Body of pancreas (tissue), 4 donors: ENCODE measurements around the gene MYCN. TPM values are rescaled to one million over a fixed set of nuclear protein-coding genes. Genes with fewer than 3 reads are reported as not detected.
"Not testable (repeated sequence)": the region's sequence is repeated elsewhere in the genome, so short reads cannot be mapped to it uniquely, and the experiment has no call there.

Experiments used
- ATAC-seq: fragments of 150-250 bp; one replicate; pipeline ENCODE4 v1.9.1; 2016
- DNase-seq, 4 donors: peaks; one replicate each; pipeline ENCODE4 v3.0.0-alpha.2; 2019
- H3K27ac ChIP-seq, 4 donors: fragments of 200-600 bp; sonication (generic); 1 replicate in 3 of 4; 2 replicates in 1 of 4; pipeline versions ENCODE4 v1.5.1 to v1.6.1; 2016 to 2019; ENCODE audit warnings: mild to moderate bottlenecking in 1 of 4, mixed read lengths in 1 of 4, moderate library complexity in 1 of 4
- H3K27me3 ChIP-seq, 2 donors: fragments of 200-600 bp; sonication (generic); one replicate each; pipeline ENCODE4 v1.6.0; 2016; ENCODE audit warnings: mild to moderate bottlenecking in 1 of 2
- H3K36me3 ChIP-seq, 2 donors: fragments of 200-600 bp; sonication (generic); replicated peaks in 1 of 2; 2 replicates each; pipeline ENCODE4 v1.5.1; 2016; ENCODE audit warnings: low read depth in 2 of 2; ENCODE audit not compliant: insufficient read depth in 1 of 2
- H3K4me1 ChIP-seq: fragments of 200-600 bp; sonication (generic); one replicate; pipeline ENCODE4 v1.6.0; 2016
- H3K4me3 ChIP-seq, 2 donors: fragments of 200-600 bp; sonication (generic); 1 replicate in 1 of 2; 2 replicates in 1 of 2; pipeline ENCODE4 v1.5.1; 2016 to 2019
- H3K9me3 ChIP-seq, 3 donors: fragments of 200-600 bp; sonication (generic); 1 replicate in 2 of 3; 2 replicates in 1 of 3; pipeline ENCODE4 v1.5.1; 2016
- CTCF ChIP-seq, 7 experiments: fragments of 450-650 bp in 4 of 7; fragments of 200-600 bp in 3 of 7; sonication (generic) in 3 of 7; IDR thresholded peaks; one replicate each; pipeline ENCODE4 v1.5.1; 2016 to 2019; ENCODE audit warnings: antibody characterized with exemption in 7 of 7
- POLR2A ChIP-seq, 3 donors: fragments of 450-650 bp; IDR thresholded peaks; one replicate each; pipeline ENCODE4 v1.6.1; 2016; ENCODE audit warnings: antibody characterized with exemption in 3 of 3, mild to moderate bottlenecking in 2 of 3
- WGBS, 2 donors: methylation state at CpG; one replicate each; pipeline ENCODE4 v1.1.5; 2017; 5-methylcytosine and 5-hydroxymethylcytosine counted together
- intact Hi-C: fragments of 100-400 bp; cut with DNase I; formaldehyde crosslinking; loops from one replicate; pipeline ENCODE4 v1.15.1; 2023
- total RNA-seq, 2 donors: library from RNA; depleted of rRNA; stranded (reverse); fragments of >200 nt; gene quantifications; one replicate each; pipeline ENCODE4 v1.1.0, GENCODE V29; 2016

The MYCN gene
- total RNA-seq, 2 donors from 2014 or later, result not detected

- no peak for DNase-seq
- H3K27ac ChIP-seq, result no peak overlapping the region
- intact Hi-C loops, result loop anchor here (10.0 kb wide), 1 partner anchor 537 kb away; no protein-coding TSS in a partner anchor
- H3K36me3 ChIP-seq, result no peaks in the 10 kb centered on the region
- TF ChIP-seq POLR2A (IDR thresholded peaks at IDR 0.05) (no peak), CTCF (IDR thresholded peaks at IDR 0.05) (no peak)
- peaks cover 0 to 8% of the 10 kb centered on the region in 2 donors for H3K27me3 ChIP-seq
- WGBS, 2 donors, result 60 to 89% methylated on average over 2 of the region's 2 CpGs
- H3K4me1 ChIP-seq, result peaks cover 8% of the 10 kb centered on the region
- no peak overlapping the region for H3K4me3 ChIP-seq
- ATAC-seq, result no peak
- H3K9me3 ChIP-seq, result no peaks in the 10 kb centered on the region
Observed at GRCh38 chr2:15947431-15947830, 7.1 kb downstream of the MYCN start.

- Histone ChIP-seq H3K36me3 (no peaks in the 10 kb centered on the region), H3K4me3 (no peak overlapping the region), H3K27me3 (no peaks in the 10 kb centered on the region), H3K9me3 (no peaks in the 10 kb centered on the region), H3K27ac (no peak overlapping the region), H3K4me1 (no peaks in the 10 kb centered on the region)
- WGBS, 2 donors, result 71 to 78% methylated on average over 3 of the region's 3 CpGs
- TF ChIP-seq CTCF (IDR thresholded peaks at IDR 0.05) (no peak), POLR2A (IDR thresholded peaks at IDR 0.05) (no peak)
- DNase-seq, result no peak
- intact Hi-C loops, result loop anchor here (10.0 kb wide), 1 partner anchor 536 kb away; no protein-coding TSS in a partner anchor
- ATAC-seq, result no peak
Observed at GRCh38 chr2:15948704-15948957, 8.3 kb downstream of the MYCN start.

GRCh38 chr2:15949126-15949525 lies 8.8 kb downstream of the MYCN start:
- ATAC-seq (no peak), DNase-seq (no peak)
- Histone ChIP-seq H3K36me3 (no peaks in the 10 kb centered on the region), H3K4me3 (no peak overlapping the region), H3K9me3 (no peaks in the 10 kb centered on the region), H3K4me1 (no peaks in the 10 kb centered on the region), H3K27me3 (no peaks in the 10 kb centered on the region), H3K27ac (no peak overlapping the region)
- intact Hi-C loops, result loop anchor here (10.0 kb wide), 1 partner anchor 536 kb away; no protein-coding TSS in a partner anchor
- WGBS, 2 donors, result 75 to 89% methylated on average over 6 of the region's 6 CpGs
- TF ChIP-seq CTCF (IDR thresholded peaks at IDR 0.05), result no peak
- no peak for TF ChIP-seq POLR2A (IDR thresholded peaks at IDR 0.05)

- DNase-seq (no peak), ATAC-seq (no peak)
- Histone ChIP-seq H3K4me3 (no peak overlapping the region), H3K27me3 (no peaks in the 10 kb centered on the region), H3K36me3 (no peaks in the 10 kb centered on the region), H3K9me3 (no peaks in the 10 kb centered on the region), H3K4me1 (no peaks in the 10 kb centered on the region), H3K27ac (no peak overlapping the region)
- TF ChIP-seq CTCF (IDR thresholded peaks at IDR 0.05) (no peak), POLR2A (IDR thresholded peaks at IDR 0.05) (no peak)
- 90 to 91% methylated on average over 4 to 5 of the region's 5 CpGs for WGBS, 2 donors
- intact Hi-C loops, result loop anchor here (10.0 kb wide), 1 partner anchor 535 kb away; no protein-coding TSS in a partner anchor
Observed at GRCh38 chr2:15949551-15949950, 9.2 kb downstream of the MYCN start.

- Histone ChIP-seq H3K27ac (no peak overlapping the region), H3K4me1 (no peaks in the 10 kb centered on the region), H3K27me3 (no peaks in the 10 kb centered on the region), H3K36me3 (no peaks in the 10 kb centered on the region), H3K9me3 (no peaks in the 10 kb centered on the region), H3K4me3 (no peak overlapping the region)
- intact Hi-C loops, result no loop called here
- 73 to 86% methylated on average over 5 of the region's 5 CpGs for WGBS, 2 donors
- DNase-seq (no peak), ATAC-seq (no peak)
- TF ChIP-seq CTCF (IDR thresholded peaks at IDR 0.05) (no peak), POLR2A (IDR thresholded peaks at IDR 0.05) (no peak)
Observed at GRCh38 chr2:15950088-15950952, 10.0 kb downstream of the MYCN start.

GRCh38 chr2:15951936-15952335 lies 11.6 kb downstream of the MYCN start:
- H3K4me3 ChIP-seq, H3K9me3 ChIP-seq, H3K27me3 ChIP-seq, H3K27ac ChIP-seq, ATAC-seq, intact Hi-C loops, H3K36me3 ChIP-seq, H3K4me1 ChIP-seq, DNase-seq: not testable (repeated sequence)
- WGBS, 2 donors, result 84 to 94% methylated on average over 11 of the region's 11 CpGs
